HEK293T (cell line): ENCODE measurements around the gene RAPGEF5.

ENCODE experiments used
- ARNT ChIP-seq: fragments of 450-650 bp; IDR thresholded peaks from 2 replicates; pipeline ENCODE4 v1.6.1; 2017; ENCODE audit warnings: mild to moderate bottlenecking
- BHLHE40 ChIP-seq: fragments of 450-650 bp; IDR thresholded peaks from 2 replicates; pipeline ENCODE4 v1.6.1; 2016; ENCODE audit warnings: mild to moderate bottlenecking, moderate library complexity, borderline replicate concordance
- CTBP1 ChIP-seq: fragments of 450-650 bp; IDR thresholded peaks from 2 replicates; pipeline ENCODE4 v1.6.1; 2016; ENCODE audit warnings: borderline replicate concordance
- ELF4 ChIP-seq: fragments of 450-650 bp; IDR thresholded peaks from 2 replicates; pipeline ENCODE4 v1.6.1; 2017; ENCODE audit warnings: antibody characterized with exemption
- FOXA1 ChIP-seq: fragments of 450-650 bp; IDR thresholded peaks from 2 replicates; pipeline ENCODE4 v1.6.1; 2016; ENCODE audit warnings: mild to moderate bottlenecking
- FOXM1 ChIP-seq: fragments of 450-650 bp; IDR thresholded peaks from 2 replicates; pipeline ENCODE4 v1.6.1; 2017; ENCODE audit warnings: mild to moderate bottlenecking, borderline replicate concordance
- L3MBTL2 ChIP-seq: fragments of 450-650 bp; conservative IDR thresholded peaks from 2 replicates; pipeline ENCODE4 v1.6.1; 2016; ENCODE audit warnings: mild to moderate bottlenecking
- LEF1 ChIP-seq: fragments of 450-650 bp; IDR thresholded peaks from 2 replicates; pipeline ENCODE4 v1.6.1; 2017; ENCODE audit warnings: mild to moderate bottlenecking, borderline replicate concordance
- NFRKB ChIP-seq: fragments of 450-650 bp; IDR thresholded peaks from 2 replicates; pipeline ENCODE4 v1.6.1; 2016; ENCODE audit warnings: mild to moderate bottlenecking, moderate library complexity
- SP1 ChIP-seq: fragments of 450-650 bp; IDR thresholded peaks from 2 replicates; pipeline ENCODE4 v1.6.1; 2017
- SUZ12 ChIP-seq: fragments of 450-650 bp; IDR thresholded peaks from 2 replicates; pipeline ENCODE4 v1.6.1; 2016; ENCODE audit warnings: mild to moderate bottlenecking
- TARDBP ChIP-seq: fragments of 450-650 bp; IDR thresholded peaks from 2 replicates; pipeline ENCODE4 v1.6.1; 2016
- ZNF384 ChIP-seq: fragments of 450-650 bp; IDR thresholded peaks from 2 replicates; pipeline ENCODE4 v1.6.1; 2016
- TF ChIP-seq, protein P1 (sequence below): fragments of 450-650 bp; IDR thresholded peaks from 2 replicates; pipeline ENCODE4 v1.6.1; 2016

DNA sequence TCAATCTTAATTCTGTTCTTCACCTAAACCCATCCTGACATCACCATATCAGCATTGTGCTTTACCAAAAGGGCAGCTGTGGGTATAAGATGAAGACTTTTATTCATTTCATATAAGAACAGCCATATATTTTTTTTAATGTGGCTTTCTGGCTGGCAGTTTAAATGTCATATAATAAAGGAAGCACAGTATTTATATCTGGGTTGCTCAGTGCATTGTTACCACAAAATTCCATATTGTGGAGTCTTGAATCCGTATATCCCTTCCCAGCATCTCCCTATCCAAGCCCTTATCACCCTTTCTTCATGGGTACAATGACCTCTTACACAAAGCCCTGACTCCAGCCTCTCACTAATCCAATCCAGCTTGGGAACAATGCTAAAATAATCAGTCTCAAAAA lies 125.8 kb downstream of the RAPGEF5 start:
- TF ChIP-seq BHLHE40, result no peak
- TF ChIP-seq TARDBP, result no peak
- no peak for TF ChIP-seq ZNF384
- TF ChIP-seq SP1, result no peak
- no peak for TF ChIP-seq FOXM1
- TF ChIP-seq, protein P1, sequence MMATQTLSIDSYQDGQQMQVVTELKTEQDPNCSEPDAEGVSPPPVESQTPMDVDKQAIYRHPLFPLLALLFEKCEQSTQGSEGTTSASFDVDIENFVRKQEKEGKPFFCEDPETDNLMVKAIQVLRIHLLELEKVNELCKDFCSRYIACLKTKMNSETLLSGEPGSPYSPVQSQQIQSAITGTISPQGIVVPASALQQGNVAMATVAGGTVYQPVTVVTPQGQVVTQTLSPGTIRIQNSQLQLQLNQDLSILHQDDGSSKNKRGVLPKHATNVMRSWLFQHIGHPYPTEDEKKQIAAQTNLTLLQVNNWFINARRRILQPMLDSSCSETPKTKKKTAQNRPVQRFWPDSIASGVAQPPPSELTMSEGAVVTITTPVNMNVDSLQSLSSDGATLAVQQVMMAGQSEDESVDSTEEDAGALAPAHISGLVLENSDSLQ, result no peak
- no peak for TF ChIP-seq CTBP1
- no peak for TF ChIP-seq FOXA1
- no peak for TF ChIP-seq NFRKB
- no peak for TF ChIP-seq L3MBTL2
- no peak for TF ChIP-seq LEF1
- TF ChIP-seq ELF4, result no peak
- TF ChIP-seq SUZ12, result no peak
- TF ChIP-seq ARNT, result no peak
